Ammon's horn (tissue), 1 donor: ENCODE data around the gene LRRC8E.
"Not testable (repeated sequence)": the region's sequence is repeated elsewhere in the genome, so short reads cannot be mapped to it uniquely, and the experiment has no call there.

Source experiments
- DNase-seq: peaks from one replicate; pipeline ENCODE4 v3.0.0-alpha.2; 2016; ENCODE audit warnings: low spot score

LRRC8E gene

GRCh38 chr19:7855426-7856108 lies 32.7 kb upstream of the LRRC8E start:
- no peak for DNase-seq

GRCh38 chr19:7856109-7856591 lies 32.2 kb upstream of the LRRC8E start:
- no peak for DNase-seq

DNA sequence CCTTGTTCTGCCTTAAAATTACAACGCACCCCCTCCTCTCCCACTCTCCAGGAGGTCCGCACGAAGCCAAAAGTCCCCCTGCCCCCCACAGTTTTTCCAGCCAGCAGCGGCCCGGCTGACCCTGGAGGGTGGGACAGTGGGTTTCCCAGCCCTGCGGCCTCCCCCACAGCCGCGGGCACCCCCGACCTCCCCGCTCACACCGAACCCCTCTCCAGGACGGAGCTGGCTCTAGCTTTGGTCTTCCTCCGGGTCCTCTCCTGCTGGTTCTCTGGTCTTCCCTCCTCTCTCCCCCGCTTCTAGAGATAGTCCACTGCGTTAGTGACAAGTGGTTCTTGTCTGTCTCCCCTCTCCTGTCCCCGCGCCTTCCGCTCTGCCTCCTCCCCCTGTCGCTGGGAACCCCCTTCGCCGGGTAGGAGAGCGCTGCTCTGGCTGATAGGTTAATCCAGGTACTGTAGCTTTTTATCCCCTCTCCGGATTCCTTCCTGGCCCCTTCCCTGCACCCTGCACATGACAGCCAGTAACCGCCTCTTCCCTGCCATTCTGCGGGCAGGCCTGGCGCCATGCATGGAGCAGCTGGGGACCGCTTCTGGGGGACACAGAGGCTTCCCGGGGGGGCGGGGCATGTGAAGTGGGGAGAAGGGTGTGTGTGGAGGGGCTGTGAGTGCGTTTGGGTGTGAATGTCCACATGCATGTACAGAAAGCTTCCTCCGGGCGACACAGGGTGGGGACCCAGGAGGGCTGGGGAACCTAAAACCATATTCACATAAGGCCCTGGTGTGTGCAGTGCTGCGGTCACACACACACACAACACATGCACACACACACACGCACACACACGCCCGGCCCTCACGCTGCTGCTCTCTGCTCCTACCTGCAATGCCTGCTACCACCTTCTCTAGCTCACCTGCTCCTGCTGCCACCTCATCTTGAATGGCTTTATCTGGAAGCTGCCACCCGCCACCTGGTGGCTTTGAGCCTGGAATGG lies 31.3 kb upstream of the LRRC8E start:
- DNase-seq = no peak

GRCh38 chr19:7857727-7858108 lies 30.6 kb upstream of the LRRC8E start:
- DNase-seq = no peak

DNA sequence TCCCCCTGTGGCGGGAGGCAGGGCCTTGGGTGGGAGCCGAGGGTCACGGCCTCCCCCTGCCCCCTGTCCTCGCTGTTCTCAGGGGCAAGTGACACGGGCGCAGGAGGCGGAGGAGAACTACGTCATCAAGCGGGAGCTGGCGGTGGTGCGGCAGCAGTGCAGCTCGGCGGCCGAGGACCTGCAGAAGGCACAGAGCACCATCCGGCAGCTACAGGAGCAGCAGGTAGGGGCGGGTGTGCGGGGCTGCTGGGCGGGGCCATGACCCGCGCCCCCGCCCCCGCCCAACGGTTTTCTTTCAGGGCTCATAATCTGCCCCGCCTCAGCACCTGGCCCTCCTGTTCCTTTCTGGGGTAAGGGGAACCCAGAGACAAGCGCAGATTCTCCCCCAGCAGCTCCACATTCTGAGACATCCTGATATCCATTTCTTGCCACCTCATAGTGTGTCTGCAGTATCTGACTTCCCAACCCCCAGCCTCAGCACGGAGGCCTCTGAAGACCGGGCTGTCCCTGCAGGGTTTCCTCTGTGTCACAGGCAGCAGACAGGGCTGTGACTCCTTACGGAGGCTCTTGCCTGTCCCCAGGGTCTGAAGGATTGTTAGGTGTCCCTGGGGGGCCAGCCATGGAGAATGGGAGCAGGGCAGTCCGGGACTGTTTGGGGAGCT lies 30.1 kb upstream of the LRRC8E start:
- DNase-seq = no peak

- not testable (repeated sequence) for DNase-seq
Measured at GRCh38 chr19:7859087-7859486, 29.2 kb upstream of the LRRC8E start.

DNA sequence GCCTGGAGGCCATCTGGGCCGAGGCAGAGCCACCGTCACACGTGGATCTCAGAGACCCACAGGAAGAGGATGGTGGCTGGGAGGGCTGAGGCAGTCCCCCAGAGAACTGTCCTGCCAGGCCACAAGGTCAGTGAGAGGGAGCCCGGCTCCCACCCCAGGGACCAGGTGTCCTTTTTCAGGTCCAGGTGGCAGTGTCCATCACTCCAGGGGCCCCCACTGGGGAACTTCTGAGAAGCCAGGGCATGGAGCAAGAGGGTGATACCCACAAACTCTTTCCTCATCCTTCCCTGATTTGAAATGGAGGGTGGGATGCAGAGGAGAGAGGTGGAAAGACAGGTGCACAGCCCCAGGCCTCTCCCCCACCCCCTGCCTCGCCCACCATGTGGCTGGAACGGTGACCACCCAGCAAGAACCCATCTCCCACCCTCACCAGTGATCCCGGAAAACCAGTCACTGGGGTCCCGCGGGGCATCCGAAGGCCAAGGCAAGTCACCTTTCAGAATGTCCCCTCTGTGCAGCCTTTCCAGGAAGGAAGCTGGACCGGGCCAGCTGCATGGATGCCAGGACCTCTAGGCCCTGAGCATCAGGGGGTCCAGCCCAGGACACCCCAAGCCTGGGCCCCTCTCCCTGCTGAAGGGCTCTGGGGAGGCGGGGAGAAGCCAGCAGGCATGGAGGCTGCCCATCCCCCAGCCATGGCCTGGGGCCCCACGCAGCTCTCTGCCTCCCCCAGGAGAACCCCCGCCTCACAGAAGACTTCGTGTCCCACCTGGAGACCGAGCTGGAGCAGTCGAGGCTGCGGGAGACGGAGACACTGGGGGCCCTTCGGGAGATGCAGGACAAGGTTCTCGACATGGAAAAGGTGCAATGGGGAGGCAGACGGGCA lies 28.2 kb upstream of the LRRC8E start:
- no peak for DNase-seq

DNA sequence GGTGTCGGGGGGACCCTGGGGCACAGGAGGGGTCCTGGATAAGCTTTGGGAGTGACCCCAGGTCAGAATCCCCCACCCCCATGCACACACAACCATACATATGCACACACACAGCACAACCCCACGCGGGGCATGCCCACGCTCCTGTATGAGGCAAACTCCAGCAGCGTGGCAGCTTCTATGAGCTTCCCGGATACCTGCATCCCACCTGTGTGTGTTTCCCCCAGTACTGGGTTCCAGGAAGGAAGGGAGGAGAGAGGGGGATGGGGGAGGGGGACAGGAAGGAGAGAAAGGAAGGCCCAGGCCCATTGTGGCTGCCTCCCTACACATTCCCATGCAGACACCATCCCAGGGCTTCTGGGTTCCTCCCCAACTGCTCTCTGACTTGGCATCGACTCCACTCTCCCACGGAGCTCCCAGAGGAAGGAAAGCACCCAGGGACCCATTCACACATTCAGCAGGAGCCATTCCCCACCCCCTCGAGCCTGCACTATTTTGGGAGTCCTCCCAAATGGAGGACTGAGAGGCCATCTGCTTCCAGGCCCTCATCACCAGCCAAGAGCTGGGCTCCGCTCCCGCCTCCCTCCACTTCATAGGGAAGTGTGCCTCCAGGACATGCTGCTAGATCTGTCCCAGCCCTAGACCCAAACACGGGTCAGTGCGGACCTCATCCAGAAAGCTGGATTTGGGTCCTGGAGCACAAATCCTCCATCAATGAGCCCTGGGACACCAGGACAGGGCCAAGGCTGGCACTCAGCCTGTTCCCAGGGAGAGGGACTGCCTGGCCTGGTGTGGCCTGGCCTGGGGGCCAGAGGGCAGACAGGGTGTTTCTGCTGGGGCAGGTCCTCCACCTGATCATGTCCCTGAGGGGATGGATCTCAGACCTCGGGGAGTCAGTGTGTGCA lies 27.3 kb upstream of the LRRC8E start:
- peak; percentile 74 for DNase-seq

- no peak for DNase-seq
Measured at GRCh38 chr19:7861619-7862412, 26.5 kb upstream of the LRRC8E start.

- no peak for DNase-seq
Measured at GRCh38 chr19:7862413-7862951, 25.8 kb upstream of the LRRC8E start.

DNA sequence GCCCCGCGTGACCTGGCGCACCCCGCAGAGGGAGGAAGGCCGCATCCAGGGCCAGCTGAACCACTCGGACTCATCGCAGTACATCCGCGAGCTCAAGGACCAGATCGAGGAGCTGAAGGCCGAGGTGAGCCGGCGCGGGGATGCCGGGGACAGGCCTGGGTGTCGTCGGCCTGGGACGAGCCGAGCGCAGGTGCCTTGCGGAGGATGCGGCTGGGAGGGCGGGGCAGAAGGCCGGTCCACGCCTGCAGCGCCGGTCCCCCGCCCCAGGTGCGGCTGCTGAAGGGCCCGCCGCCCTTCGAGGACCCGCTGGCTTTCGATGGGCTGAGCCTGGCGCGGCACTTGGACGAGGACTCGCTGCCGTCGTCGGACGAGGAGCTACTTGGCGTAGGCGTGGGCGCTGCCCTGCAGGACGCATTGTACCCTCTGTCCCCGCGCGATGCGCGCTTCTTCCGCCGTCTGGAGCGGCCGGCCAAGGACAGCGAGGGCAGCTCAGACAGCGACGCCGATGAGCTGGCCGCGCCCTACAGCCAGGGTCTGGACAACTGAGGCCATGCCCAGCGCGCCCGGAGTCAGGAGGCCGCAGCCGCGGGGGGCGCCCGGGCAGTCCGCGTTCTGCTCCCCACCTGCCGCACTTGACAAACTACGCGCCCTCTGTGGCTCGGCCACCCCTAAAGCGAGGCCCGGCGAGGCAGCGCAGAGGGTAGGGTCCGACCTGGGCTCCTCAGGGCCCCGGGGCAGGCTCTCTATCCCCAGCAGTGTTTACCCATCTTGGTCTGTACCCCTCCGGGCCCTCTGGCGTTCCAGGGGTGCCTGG lies 24.9 kb upstream of the LRRC8E start:
- DNase-seq = no peak

DNA sequence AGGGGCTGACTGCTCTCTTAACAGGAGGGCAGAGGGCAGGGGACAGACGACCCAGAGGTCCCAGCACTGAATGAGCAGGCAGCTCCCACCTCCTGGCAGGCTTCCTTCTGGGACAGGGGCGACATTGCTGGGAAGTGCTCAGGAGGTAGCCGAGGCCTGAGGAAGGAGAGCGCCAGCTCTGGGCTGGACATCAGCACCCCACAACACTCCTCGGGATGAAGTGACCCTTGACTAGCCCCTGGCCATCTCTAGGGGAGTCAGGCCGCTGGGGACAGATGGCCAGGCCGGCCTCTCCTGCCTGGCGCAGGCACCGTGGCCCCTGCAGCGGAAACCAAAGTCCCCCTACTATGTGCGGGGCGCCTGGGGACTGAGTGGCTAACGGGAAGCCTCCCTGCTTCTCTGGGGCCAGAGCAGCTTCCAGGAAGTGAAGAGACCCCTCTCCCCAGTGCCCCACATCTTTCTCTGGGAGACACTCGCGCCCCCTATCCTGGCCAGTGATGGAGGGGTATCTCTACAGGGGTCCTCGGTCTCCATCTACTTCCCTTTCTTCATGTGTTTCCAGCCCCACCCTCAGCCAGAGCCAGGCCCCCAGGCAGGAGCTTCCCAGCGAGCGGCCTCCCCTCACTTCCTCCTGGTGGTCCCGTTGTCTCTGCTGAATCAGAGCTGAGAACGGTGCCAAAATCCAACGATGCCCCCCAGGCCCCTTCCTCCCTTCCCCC lies 24.2 kb upstream of the LRRC8E start:
- DNase-seq = no peak

- DNase-seq = no peak
Measured at GRCh38 chr19:7864690-7865074, 23.6 kb upstream of the LRRC8E start.

- DNase-seq = no peak
Measured at GRCh38 chr19:7865262-7865911, 22.9 kb upstream of the LRRC8E start.

DNA sequence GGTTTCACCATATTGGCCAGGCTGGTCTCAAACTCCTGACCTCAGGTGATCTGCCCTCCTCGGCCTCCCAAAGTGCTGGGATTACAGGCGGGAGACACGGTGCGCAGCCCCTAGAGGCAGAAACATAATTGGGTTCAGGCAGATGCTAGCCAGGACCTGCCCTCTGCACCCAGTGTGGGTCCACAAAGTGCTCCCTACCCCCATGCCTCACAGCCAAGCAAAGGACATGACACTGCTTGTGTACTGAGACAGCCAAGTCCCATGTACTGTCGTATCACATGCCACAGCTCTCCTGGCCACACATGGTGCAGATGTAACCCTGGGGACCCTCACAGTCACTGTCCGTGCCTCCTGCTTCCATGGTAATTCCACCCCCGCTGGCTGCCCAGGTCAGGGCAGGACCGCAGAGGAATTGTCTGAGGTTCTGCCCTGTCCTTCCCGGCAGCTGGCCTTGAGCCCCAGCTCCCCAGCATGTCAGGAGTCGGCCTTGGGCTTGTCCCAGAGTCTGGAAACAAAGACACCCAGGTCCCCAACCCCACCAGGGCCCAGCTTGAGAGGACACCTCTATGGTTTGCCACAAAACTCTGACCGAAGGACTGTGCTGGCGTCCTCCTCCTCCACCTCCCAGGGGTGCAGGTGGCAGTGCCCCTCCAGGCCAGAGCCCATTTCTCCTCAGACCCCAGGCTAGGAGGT lies 21.8 kb upstream of the LRRC8E start:
- DNase-seq = no peak

DNA sequence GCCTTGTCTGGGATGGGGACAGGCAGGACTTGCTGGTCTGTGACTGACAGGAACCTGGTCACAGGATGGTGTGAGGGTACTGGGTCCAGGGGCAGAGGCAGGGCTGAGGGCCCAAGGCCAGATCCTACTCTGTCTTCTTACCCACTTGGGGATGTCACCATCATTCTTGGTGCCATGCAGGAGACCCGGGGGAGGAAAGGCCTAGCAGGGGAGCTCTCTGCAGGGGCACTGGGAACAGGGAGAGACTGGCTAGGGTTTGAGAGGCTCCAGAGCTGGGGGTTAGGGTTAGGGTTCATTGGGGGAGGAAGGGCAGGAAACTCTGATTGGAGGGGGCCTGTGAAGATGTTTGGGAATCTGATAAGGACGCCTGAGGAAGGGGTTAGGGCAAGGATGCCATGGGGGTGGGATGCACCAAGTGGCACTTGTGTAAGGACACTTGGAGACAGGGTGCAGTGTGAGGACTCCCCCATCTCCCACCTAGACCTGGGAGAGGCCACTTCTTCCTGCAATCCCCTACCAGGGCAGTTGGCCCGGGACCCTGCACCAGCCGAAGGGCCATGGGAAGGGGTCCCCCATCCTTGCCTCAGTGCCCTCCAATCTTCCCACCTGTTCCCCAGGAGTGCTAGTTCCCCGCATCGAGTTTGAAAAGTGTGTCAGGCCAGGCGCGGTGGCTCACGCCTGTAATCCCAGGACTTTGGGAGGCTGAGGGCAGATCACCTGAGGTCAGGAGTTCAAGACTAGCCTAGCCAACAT lies 21.0 kb upstream of the LRRC8E start:
- DNase-seq = no peak
